Measurements from ENCODE around the gene PPFIA2. TPM values are rescaled to one million over a fixed set of nuclear protein-coding genes. Genes with fewer than 3 reads are reported as not detected.

PPFIA2 gene
- total RNA-seq, 1 experiment from 2014 or later: not detected

GRCh38 chr12:81626406-81626805 is 132.7 kb downstream of the PPFIA2 start:
- Histone ChIP-seq H3K9me3 (no peaks in the 10 kb centered on the region), H3K4me3 (ENCODE audit: low read depth, low read length) (no peak overlapping the region), H3K27me3 (replicated peaks; ENCODE audit: control insufficient read depth, insufficient read depth, low read length) (no peaks in the 10 kb centered on the region), H3K36me3 (ENCODE audit: control insufficient read depth, insufficient read depth, low read length) (no peaks in the 10 kb centered on the region), H3K4me1 (no peaks in the 10 kb centered on the region)
- Mint-ChIP-seq H3K27me3 (ENCODE audit: insufficient read depth, unreplicated experiment) (no peaks in the 10 kb centered on the region), H3K27ac (ENCODE audit: unreplicated experiment) (no peak overlapping the region), H3K36me3 (ENCODE audit: insufficient read depth, unreplicated experiment) (no peaks in the 10 kb centered on the region), H3K4me3 (ENCODE audit: unreplicated experiment) (no peak overlapping the region), H3K9me3 (ENCODE audit: unreplicated experiment) (no peaks in the 10 kb centered on the region), H3K4me1 (ENCODE audit: low read depth, unreplicated experiment) (no peaks in the 10 kb centered on the region)
- POLR2A ChIA-PET: no interaction called here
- no TSS peak for BruUV-seq (replicated peaks)
- intact Hi-C loops (cut with micrococcal nuclease; ENCODE audit: unreplicated experiment): loop anchor here (2.0 kb wide), 1 partner anchor 480 kb away; no protein-coding TSS in a partner anchor
- DNase-seq: no peak
- CTCF ChIA-PET: no interaction called here
- TF ChIP-seq CTCF (IDR thresholded peaks at IDR 0.05; ENCODE audit: insufficient read depth in 1 of 2, low read depth in 1 of 2, low read length in 1 of 2, severe bottlenecking in 1 of 2, unreplicated experiment in 1 of 2): no peak

GRCh38 chr12:81617915-81618314 is 141.2 kb downstream of the PPFIA2 start:
- H3K27me3 Mint-ChIP-seq (ENCODE audit: insufficient read depth, unreplicated experiment): peaks cover 3% of the 10 kb centered on the region
- BruUV-seq (replicated peaks): no TSS peak

GRCh38 chr12:81615026-81615588 is 144.0 kb downstream of the PPFIA2 start:
- H3K27ac Mint-ChIP-seq (ENCODE audit: unreplicated experiment): no peak overlapping the region
- no peaks in the 10 kb centered on the region for H3K9me3 ChIP-seq
- no peaks in the 10 kb centered on the region for H3K4me1 Mint-ChIP-seq (ENCODE audit: low read depth, unreplicated experiment)
- H3K4me3 ChIP-seq (ENCODE audit: low read depth, low read length): no peak overlapping the region
- ChIA-PET POLR2A (no interaction called here), CTCF (no interaction called here)
- no peaks in the 10 kb centered on the region for H3K27me3 ChIP-seq (replicated peaks; ENCODE audit: control insufficient read depth, insufficient read depth, low read length)
- H3K36me3 ChIP-seq (ENCODE audit: control insufficient read depth, insufficient read depth, low read length): no peaks in the 10 kb centered on the region
- TF ChIP-seq CTCF (IDR thresholded peaks at IDR 0.05; ENCODE audit: insufficient read depth in 1 of 2, low read depth in 1 of 2, low read length in 1 of 2, severe bottlenecking in 1 of 2, unreplicated experiment in 1 of 2): no peak
- no TSS peak for BruUV-seq (replicated peaks)
- no peaks in the 10 kb centered on the region for H3K4me1 ChIP-seq
- intact Hi-C loops (cut with micrococcal nuclease; ENCODE audit: unreplicated experiment): no loop called here
- H3K36me3 Mint-ChIP-seq (ENCODE audit: insufficient read depth, unreplicated experiment): no peaks in the 10 kb centered on the region
- H3K4me3 Mint-ChIP-seq (ENCODE audit: unreplicated experiment): no peak overlapping the region
- peaks cover 3% of the 10 kb centered on the region for H3K27me3 Mint-ChIP-seq (ENCODE audit: insufficient read depth, unreplicated experiment)
- H3K9me3 Mint-ChIP-seq (ENCODE audit: unreplicated experiment): no peaks in the 10 kb centered on the region
- DNase-seq: no peak

More at GRCh38 chr12:81617915-81618314, 141.2 kb downstream of the PPFIA2 start:
- POLR2A ChIA-PET: no interaction called here
- no peak for TF ChIP-seq CTCF (IDR thresholded peaks at IDR 0.05; ENCODE audit: insufficient read depth in 1 of 2, low read depth in 1 of 2, low read length in 1 of 2, severe bottlenecking in 1 of 2, unreplicated experiment in 1 of 2)
- intact Hi-C loops (cut with micrococcal nuclease; ENCODE audit: unreplicated experiment): no loop called here
- H3K36me3 ChIP-seq (ENCODE audit: control insufficient read depth, insufficient read depth, low read length): no peaks in the 10 kb centered on the region
- Mint-ChIP-seq H3K4me1 (ENCODE audit: low read depth, unreplicated experiment) (no peaks in the 10 kb centered on the region), H3K9me3 (ENCODE audit: unreplicated experiment) (no peaks in the 10 kb centered on the region), H3K27ac (ENCODE audit: unreplicated experiment) (no peak overlapping the region), H3K36me3 (ENCODE audit: insufficient read depth, unreplicated experiment) (no peaks in the 10 kb centered on the region), H3K4me3 (ENCODE audit: unreplicated experiment) (no peak overlapping the region)
- DNase-seq: no peak
- H3K27me3 ChIP-seq (replicated peaks; ENCODE audit: control insufficient read depth, insufficient read depth, low read length): no peaks in the 10 kb centered on the region
- no peak overlapping the region for H3K4me3 ChIP-seq (ENCODE audit: low read depth, low read length)
- no peaks in the 10 kb centered on the region for H3K9me3 ChIP-seq
- CTCF ChIA-PET: no interaction called here
- no peaks in the 10 kb centered on the region for H3K4me1 ChIP-seq
